GM12878 (cell line): ENCODE measurements around the gene CD300LG. TPM values are rescaled to one million over a fixed set of nuclear protein-coding genes. Genes with fewer than 3 reads are reported as not detected.

Source experiments
- ATAC-seq: fragments of 200-7000 bp; cut with Tn5 transposase; 3 replicates; pipeline ENCODE4 v1.9.1; 2020; ENCODE audit warnings: mild to moderate bottlenecking, moderate library complexity
- BruUV-seq: library from RNA; stranded (reverse); fragments of 400-500 nt; replicated peaks from 2 replicates; lab custom pipeline; 2021; lab: Mats Ljungman, UMichigan
- CTCF ChIA-PET: fragments of 300-600 bp; sonication (Branson Sonifier 250); formaldehyde crosslinking; extraction: SDS; loops from one replicate; lab custom pipeline; 2021; ENCODE audit warnings: inconsistent platforms; lab: Yijun Ruan, JAX
- POLR2A ChIA-PET: fragments of 350-600 bp; formaldehyde crosslinking; extraction: SDS; loops from one replicate; lab custom pipeline; 2021; ENCODE audit warnings: inconsistent platforms; lab: Charles Lee
- RAD21 ChIA-PET: fragments of 300-600 bp; sonication (Branson Sonifier 250); formaldehyde crosslinking; loops from one replicate; lab custom pipeline; 2023; ENCODE audit warnings: antibody characterized with exemption; ENCODE audit not compliant: unreplicated experiment; lab: Charles Lee
- SMC1A ChIA-PET: fragments of 300-600 bp; sonication (Branson Sonifier 250); formaldehyde crosslinking; loops from one replicate; lab custom pipeline; 2023; ENCODE audit not compliant: unreplicated experiment, uncharacterized antibody; lab: Charles Lee
- DNase-seq: peaks from one replicate; pipeline ENCODE4 v3.0.0-alpha.2; 2011; ENCODE audit warnings: low read depth, low spot score
- FAIRE-seq: peaks from 3 replicates; lab custom pipeline; 2011; peaks lifted over from hg19 to GRCh38; lab: Jason Lieb, UNC
- H2AFZ ChIP-seq: 2 replicates; pipeline ENCODE4 v1.6.0; 2011; ENCODE audit warnings: low read depth, low read length, control low read depth; ENCODE audit not compliant: control insufficient read depth
- H3K27ac ChIP-seq: 2 replicates; pipeline ENCODE4 v1.5.1; 2011; ENCODE audit warnings: control low read depth; ENCODE audit not compliant: control insufficient read depth, insufficient read depth
- H3K27me3 ChIP-seq, 2 experiments: replicated peaks in 1 of 2; 2 replicates each; pipeline versions ENCODE4 v1.6.0 to v1.6.1; 2011; ENCODE audit warnings: low read length in 1 of 2; ENCODE audit not compliant: control insufficient read depth in 2 of 2, insufficient read depth in 2 of 2
- H3K36me3 ChIP-seq, 2 experiments: 2 replicates each; pipeline ENCODE4 v1.5.1; 2011; ENCODE audit warnings: low read length in 1 of 2; ENCODE audit not compliant: control insufficient read depth in 2 of 2, insufficient read depth in 2 of 2
- H3K4me1 ChIP-seq: 2 replicates; pipeline ENCODE4 v1.6.1; 2011; ENCODE audit warnings: mild to moderate bottlenecking, low read length, moderate library complexity, mixed read lengths; ENCODE audit not compliant: control insufficient read depth, insufficient read depth
- H3K4me2 ChIP-seq: 2 replicates; pipeline ENCODE4 v1.6.0; 2011; ENCODE audit warnings: control low read depth; ENCODE audit not compliant: control insufficient read depth, insufficient read depth
- H3K4me3 ChIP-seq: fragments of 200-600 bp; sonication (generic); 2 replicates; pipeline ENCODE4 v1.5.1; 2016
- H3K79me2 ChIP-seq: 2 replicates; pipeline ENCODE4 v1.6.0; 2011; ENCODE audit warnings: low read length; ENCODE audit not compliant: control insufficient read depth, insufficient read depth
- H3K9ac ChIP-seq: 2 replicates; pipeline ENCODE4 v1.8.0; 2011; ENCODE audit warnings: low read length, control low read depth, mixed read lengths; ENCODE audit not compliant: control insufficient read depth, insufficient read depth
- H3K9me3 ChIP-seq: replicated peaks from 3 replicates; pipeline ENCODE4 v1.5.1; 2011; ENCODE audit warnings: mild to moderate bottlenecking, low read length; ENCODE audit not compliant: control insufficient read depth, insufficient read depth
- H4K20me1 ChIP-seq: 2 replicates; pipeline ENCODE4 v1.6.0; 2011; ENCODE audit not compliant: control insufficient read depth, insufficient read depth
- BHLHE40 ChIP-seq, 2 experiments: fragments of 450-650 bp in 1 of 2; IDR thresholded peaks; 2 replicates each; pipeline ENCODE4 v1.6.1; 2011 to 2017; ENCODE audit warnings: low read depth in 2 of 2, borderline replicate concordance in 1 of 2, improper control_type of control experiment in 1 of 2, low read length in 1 of 2, mild to moderate bottlenecking in 1 of 2
- LARP7 ChIP-seq: fragments of 450-650 bp; IDR thresholded peaks from 2 replicates; pipeline ENCODE4 v1.6.1; 2017; ENCODE audit warnings: mild to moderate bottlenecking
- SUPT20H ChIP-seq: IDR thresholded peaks from 2 replicates; pipeline ENCODE4 v1.6.1; 2011; ENCODE audit warnings: low read depth, mild to moderate bottlenecking, low read length, moderate library complexity, borderline replicate concordance; ENCODE audit not compliant: control insufficient read depth
- WRNIP1 ChIP-seq: IDR thresholded peaks from 2 replicates; pipeline ENCODE4 v1.6.1; 2011; ENCODE audit warnings: low read depth, low read length, improper control_type of control experiment, borderline replicate concordance
- ZZZ3 ChIP-seq: IDR thresholded peaks from 2 replicates; pipeline ENCODE4 v1.6.1; 2011; ENCODE audit warnings: low read depth; ENCODE audit not compliant: control insufficient read depth, insufficient read length
- WGBS: methylation state at CpG from one replicate; pipeline ENCODE4 v1.1.6; 2016; ENCODE audit warnings: low lambda C conversion rate; ENCODE audit not compliant: insufficient replicate concordance, insufficient coverage; ENCODE audit errors: missing lambda C conversion rate; 5-methylcytosine and 5-hydroxymethylcytosine counted together
- in situ Hi-C: fragments of 300-500 bp; cut with MboI; formaldehyde crosslinking; loops from 9 replicates; pipeline ENCODE4 v1.14.3; 2018; ENCODE audit warnings: mixed read lengths
- intact Hi-C: fragments of 100-400 bp; cut with micrococcal nuclease; formaldehyde crosslinking; loops from one replicate; pipeline ENCODE4 v1.14.2; 2022; ENCODE audit not compliant: unreplicated experiment
- polyA plus RNA-seq, 11 experiments: library from polyadenylated mRNA; depleted of rRNA in 4 of 11; unstranded in 6 of 11; stranded (reverse) in 5 of 11; fragments of >200 nt; fragmentation: Nextera tagmentation in 4 of 11; fragmentation: Illumina TruSeq in 1 of 11; extraction: Ambion mirVana in 4 of 11; extraction: Trizol in 1 of 11; gene quantifications; 1 replicate in 1 of 11; 2 replicates in 10 of 11; pipeline versions ENCODE4 v1.2.1 to v1.2.3, GENCODE V29; 2011 to 2016; ENCODE audit warnings: inconsistent platforms in 2 of 11, missing spikeins in 2 of 11, low read depth in 1 of 11
- total RNA-seq, 4 experiments: library from RNA; depleted of rRNA in 3 of 4; stranded (reverse); fragments of >200 nt in 3 of 4; fragmentation: Illumina TruSeq in 1 of 4; extraction: Trizol in 1 of 4; gene quantifications; 2 replicates each; pipeline versions ENCODE4 v1.2.1 to v1.2.3, GENCODE V29; 2013 to 2021
- TF ChIP-seq, protein P1 (sequence below): IDR thresholded peaks from 2 replicates; pipeline ENCODE4 v1.6.1; 2012; ENCODE audit warnings: low read depth, low read length, improper control_type of control experiment
- TF ChIP-seq, protein P2 (sequence below): IDR thresholded peaks from 2 replicates; pipeline ENCODE4 v1.6.1; 2011; ENCODE audit warnings: low read depth, mild to moderate bottlenecking, low read length, moderate library complexity, borderline replicate concordance; ENCODE audit errors: extremely low read depth
- TF ChIP-seq, protein P3 (sequence below): fragments of 450-650 bp; conservative IDR thresholded peaks from 2 replicates; pipeline ENCODE4 v1.6.1; 2017; ENCODE audit warnings: mild to moderate bottlenecking, moderate library complexity

Gene CD300LG
- total and polyA plus RNA-seq, 10 of the 15 experiments (the other 5 are each of a cell fraction or from before 2014, with no cell fraction given), result not detected

DNA sequence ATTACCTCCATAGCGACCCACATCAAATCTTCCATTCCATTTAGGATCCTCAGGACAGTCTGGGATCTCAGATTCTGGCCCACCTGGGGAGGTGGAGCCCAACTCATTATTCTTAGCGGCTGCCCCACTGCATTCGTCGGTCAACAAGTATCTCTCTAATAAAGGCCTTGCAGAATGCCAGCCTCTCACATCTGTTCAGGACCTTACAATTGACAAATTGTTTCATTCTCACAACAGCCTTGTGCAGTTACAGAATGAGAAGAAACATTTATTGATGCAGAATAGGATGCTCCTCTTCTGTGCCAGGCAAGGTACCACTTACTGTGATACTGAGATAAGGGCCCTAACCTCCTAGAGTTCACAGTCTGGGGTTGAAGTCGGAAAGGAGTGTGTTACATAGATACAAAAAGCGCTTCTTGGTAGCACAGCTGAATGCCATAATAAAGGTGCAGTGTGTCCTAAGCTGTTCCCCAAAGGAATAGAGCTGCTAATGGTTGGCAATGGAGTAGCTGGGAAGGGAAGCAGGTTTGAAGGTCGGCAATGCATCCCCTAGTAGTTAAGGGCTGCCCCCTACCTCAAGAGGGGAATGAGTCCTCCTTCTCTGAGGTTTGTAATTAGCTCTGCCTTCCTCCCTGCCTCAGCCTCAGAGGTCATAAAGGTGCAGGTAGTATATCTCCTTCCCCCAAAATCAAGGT, 62.7 kb downstream of the CD300LG start:
- BruUV-seq, result no TSS peak
- Histone ChIP-seq H2AFZ (no peak overlapping the region), H3K4me2 (no peak overlapping the region), H3K36me3 (no peaks in the 10 kb centered on the region; a peak in 1 of 4 replicates), H3K79me2 (no peaks in the 10 kb centered on the region), H3K27me3 (peaks cover 10 to 18% of the 10 kb centered on the region in 2 experiments), H3K9me3 (no peaks in the 10 kb centered on the region), H4K20me1 (no peaks in the 10 kb centered on the region)
- no peak for DNase-seq
- ChIA-PET CTCF (interaction anchor here (0.5 to 3.5 kb wide), 22 partner anchors 11 to 440 kb away, joined by 3 to 22 read pairs (median 4); partner anchors contain the start of genes PPY and TMEM101), POLR2A (interaction anchor here (0.7 to 1.5 kb wide), 2 partner anchors 10 to 50 kb away, joined by 3 to 7 read pairs; no protein-coding TSS in a partner anchor), SMC1A (interaction anchor here (0.6 to 2.2 kb wide), 9 partner anchors 12 to 388 kb away, joined by 3 to 8 read pairs (median 3); no protein-coding TSS in a partner anchor)
- TF ChIP-seq BHLHE40 (IDR thresholded peaks at IDR 0.05; ENCODE audit: borderline replicate concordance in 1 of 2, low read depth in 2 of 2, low read length in 1 of 2) (no peak), WRNIP1 (no peak), ZZZ3 (no peak), SUPT20H (no peak), LARP7 (no peak)
- TF ChIP-seq, protein P1, sequence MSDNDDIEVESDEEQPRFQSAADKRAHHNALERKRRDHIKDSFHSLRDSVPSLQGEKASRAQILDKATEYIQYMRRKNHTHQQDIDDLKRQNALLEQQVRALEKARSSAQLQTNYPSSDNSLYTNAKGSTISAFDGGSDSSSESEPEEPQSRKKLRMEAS, result no peak
- TF ChIP-seq, protein P2, sequence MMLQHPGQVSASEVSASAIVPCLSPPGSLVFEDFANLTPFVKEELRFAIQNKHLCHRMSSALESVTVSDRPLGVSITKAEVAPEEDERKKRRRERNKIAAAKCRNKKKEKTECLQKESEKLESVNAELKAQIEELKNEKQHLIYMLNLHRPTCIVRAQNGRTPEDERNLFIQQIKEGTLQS, result no peak
- TF ChIP-seq, protein P3, sequence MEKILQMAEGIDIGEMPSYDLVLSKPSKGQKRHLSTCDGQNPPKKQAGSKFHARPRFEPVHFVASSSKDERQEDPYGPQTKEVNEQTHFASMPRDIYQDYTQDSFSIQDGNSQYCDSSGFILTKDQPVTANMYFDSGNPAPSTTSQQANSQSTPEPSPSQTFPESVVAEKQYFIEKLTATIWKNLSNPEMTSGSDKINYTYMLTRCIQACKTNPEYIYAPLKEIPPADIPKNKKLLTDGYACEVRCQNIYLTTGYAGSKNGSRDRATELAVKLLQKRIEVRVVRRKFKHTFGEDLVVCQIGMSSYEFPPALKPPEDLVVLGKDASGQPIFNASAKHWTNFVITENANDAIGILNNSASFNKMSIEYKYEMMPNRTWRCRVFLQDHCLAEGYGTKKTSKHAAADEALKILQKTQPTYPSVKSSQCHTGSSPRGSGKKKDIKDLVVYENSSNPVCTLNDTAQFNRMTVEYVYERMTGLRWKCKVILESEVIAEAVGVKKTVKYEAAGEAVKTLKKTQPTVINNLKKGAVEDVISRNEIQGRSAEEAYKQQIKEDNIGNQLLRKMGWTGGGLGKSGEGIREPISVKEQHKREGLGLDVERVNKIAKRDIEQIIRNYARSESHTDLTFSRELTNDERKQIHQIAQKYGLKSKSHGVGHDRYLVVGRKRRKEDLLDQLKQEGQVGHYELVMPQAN, result no peak
- TF ChIP-seq, all 136 proteins: peak for 0
- 48% methylated on average over 7 of the region's 7 CpGs for WGBS
- H3K27ac ChIP-seq, result no peak overlapping the region
- FAIRE-seq (no peak), ATAC-seq (no peak)
- in situ Hi-C loops (no loop called here), intact Hi-C loops (no loop called here)
- H3K9ac ChIP-seq, result no peak overlapping the region
- no peak overlapping the region for H3K4me3 ChIP-seq
- RAD21 ChIA-PET, result interaction anchor here (0.6 to 2.1 kb wide), 5 partner anchors 34 to 813 kb away, joined by 3 to 8 read pairs (median 3); no protein-coding TSS in a partner anchor
- no peaks in the 10 kb centered on the region for H3K4me1 ChIP-seq
